T-helper 22 cell (primary cell): ENCODE results near the gene ZDHHC1.

Source experiments
- DNase-seq: peaks from one replicate; pipeline ENCODE4 v3.0.0-alpha.2; 2020; ENCODE audit warnings: low read depth

The ZDHHC1 gene, protein sequence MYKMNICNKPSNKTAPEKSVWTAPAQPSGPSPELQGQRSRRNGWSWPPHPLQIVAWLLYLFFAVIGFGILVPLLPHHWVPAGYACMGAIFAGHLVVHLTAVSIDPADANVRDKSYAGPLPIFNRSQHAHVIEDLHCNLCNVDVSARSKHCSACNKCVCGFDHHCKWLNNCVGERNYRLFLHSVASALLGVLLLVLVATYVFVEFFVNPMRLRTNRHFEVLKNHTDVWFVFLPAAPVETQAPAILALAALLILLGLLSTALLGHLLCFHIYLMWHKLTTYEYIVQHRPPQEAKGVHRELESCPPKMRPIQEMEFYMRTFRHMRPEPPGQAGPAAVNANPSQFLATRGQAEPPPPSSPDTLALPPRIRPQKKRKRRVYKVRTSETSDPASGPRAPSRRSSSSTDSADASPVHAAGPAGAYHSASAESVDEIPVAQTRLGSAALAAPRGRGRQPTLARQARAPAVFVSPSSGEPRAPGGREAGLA

DNA sequence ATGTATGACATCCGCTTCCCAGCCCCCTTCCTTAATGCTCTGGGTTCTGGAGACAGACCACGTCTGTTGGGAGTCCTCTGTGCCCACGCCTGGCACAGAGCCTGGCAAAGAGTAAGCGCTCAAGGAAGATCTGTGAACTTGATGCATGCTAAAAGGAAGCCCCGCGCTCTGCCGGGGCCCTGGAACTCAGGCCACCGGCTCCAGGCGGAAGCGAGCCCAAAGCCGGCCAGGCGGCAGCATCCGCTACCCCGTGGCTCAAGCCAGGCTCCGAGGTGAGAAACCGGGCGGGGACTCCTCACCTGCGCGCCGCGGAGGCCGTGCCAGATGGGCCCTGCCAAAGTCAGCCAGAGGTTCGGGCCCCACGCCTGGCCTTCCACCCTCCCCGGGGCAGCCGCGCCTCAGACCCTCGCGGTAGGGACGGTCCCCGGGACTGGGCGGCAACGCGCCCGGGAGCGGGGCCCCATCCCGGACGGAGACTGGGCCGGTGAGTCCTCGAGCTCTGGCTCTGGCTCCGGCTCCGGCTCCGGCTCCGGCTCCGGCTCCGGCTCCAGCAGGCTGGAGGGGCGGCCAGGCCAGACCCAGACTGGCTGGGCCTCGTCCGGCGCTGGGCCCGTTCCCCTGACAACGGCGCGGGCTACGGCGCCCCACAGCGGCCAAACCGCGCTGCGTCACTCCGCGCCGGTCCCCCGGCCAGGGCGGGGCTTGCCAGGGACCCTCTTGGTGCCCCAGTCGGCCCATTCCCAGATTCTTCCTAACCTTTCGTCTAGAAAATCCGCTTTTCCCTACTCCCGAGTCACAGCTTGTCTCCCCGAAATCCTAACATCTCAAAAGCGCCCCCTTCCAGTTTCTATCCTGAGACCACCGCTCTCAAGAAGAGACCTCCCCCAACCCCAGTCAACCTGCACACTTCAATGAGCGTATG is at the start of gene ZDHHC1:
ZDHHC1 (minus strand) TSS at position 606 of the 922 bp plus-strand sequence. CDS start 8,702 bp downstream, outside the sequence.
- DNase-seq, result no peak

DNA sequence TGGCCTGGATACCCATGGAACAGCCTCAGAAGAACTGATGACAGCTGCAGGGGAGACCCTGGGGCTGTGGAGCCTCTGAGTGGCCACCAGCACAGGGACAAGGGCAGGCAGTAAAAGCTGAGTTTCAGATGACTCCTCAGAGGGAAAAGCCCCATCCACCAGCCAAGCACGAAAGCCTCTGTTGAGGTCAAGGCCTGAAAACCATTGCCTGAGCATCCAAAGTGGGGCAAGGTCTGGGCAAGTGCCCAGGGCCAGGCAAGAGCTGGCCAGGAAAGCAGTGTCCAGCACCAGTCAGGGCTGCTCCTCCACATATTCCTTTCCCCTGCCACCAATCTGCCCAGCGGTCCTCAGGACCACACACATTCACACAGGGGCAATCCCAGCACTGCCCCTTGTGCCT is 48.3 kb upstream of the ZDHHC1 start:
- no peak for DNase-seq

DNA sequence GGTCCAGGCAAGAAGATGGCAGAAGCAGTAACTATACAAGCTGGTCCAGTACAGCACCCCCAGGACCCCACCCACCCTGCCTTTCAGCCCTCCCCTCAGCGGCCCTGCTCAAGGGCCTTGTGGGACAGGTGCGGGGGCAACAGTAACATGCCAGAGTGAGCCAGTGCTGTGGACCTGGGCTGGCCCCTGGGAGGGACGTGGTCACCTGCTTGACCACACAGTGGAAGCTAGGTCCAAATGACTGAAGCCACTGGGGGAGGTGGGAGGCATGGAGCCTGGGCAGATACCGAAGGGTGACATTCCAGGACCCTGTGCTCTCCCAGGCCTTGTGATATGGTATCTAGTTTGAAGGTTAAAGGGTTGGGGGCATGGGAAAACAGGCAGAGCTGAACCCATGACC is 47.4 kb upstream of the ZDHHC1 start:
- no peak for DNase-seq

DNA sequence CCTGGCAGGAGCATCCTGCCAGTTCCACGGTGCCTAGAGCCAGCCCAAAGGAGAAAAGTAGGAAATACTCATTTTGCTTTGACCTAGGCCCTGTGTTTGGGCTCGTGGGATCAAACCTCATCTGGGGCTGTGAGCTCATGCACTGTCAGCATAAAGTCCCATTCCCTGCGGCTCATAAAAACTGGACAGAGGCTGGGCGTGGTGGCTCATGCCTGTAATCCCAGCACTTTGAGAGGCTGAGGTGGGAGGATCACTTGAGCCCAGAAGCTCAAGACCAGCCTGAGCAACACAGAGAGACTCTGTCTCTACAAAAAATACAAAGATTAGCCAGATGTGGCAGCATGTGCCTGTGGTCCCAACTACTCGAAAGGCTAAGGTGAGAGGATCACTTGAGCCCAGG is 46.8 kb upstream of the ZDHHC1 start:
- no peak for DNase-seq

DNA sequence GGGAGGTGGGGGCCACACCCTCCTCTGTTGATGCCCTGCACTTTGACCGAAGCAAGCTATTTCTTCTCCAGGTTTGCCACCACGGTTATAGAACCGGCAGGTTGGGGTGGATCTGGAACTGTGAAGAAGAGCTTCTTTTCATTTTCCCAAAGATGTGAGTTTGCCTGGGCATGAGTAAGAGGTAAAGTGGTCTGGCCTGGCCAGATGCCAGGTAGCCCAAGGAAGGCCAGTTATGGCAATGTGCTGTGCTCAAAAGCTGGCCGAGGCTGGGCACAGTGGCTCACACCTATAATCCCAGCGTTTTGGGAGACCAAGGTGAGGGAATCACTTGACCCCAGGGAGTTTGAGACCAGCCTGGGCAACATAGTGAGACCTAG is 46.0 kb upstream of the ZDHHC1 start:
- DNase-seq, result no peak

DNA sequence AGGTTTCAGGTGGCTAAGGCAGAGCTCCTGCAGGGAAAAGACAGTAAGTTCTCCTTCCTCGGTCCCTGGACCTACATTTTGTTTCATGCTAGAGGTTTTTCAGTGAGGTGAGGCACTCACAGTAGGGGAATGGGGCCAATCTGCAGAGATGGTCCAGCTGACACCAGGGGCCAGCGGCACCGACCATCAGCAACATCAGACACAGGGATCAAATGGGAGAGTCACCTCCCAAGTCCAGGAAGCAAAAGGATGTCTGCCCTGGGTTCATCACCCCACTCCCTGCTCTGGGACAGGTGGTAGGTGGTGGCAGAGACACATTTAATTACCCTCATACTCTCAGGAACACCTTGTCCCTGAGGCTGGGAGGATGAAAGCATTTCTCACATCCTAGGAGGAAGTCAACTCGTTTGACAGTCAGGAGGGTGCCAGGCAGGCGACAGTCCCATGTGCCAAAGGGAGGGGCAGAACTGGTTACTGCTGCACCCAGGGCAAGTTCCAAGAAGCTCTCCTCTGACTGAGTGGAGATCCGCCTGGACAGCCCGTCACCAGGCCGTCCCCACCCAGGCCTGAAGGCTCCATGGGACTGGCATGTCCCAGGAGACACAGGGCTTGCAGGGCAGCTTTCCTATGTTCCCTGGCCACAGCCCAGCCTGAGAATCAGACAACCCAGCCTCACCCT is 45.5 kb upstream of the ZDHHC1 start:
- DNase-seq, result no peak

DNA sequence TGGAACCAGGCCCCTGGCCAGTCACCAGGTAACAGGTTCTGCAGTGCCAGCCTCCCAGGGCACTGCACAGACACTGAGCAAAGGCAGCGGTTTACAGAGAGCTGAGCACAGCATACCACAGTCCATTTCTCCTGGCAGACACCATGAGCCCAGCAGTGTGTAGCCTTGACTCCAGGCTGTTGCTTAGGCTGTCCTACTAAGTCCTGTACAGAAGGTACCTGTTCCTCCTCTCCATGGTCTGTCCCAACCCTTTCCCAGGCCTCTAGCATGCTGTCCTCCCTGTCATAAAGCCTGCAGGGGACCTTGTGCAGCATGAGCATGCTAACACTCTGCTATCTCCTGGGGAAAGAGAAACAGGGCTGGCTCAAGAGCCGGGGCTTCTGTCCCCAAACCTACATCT is 44.7 kb upstream of the ZDHHC1 start:
- DNase-seq, result no peak

DNA sequence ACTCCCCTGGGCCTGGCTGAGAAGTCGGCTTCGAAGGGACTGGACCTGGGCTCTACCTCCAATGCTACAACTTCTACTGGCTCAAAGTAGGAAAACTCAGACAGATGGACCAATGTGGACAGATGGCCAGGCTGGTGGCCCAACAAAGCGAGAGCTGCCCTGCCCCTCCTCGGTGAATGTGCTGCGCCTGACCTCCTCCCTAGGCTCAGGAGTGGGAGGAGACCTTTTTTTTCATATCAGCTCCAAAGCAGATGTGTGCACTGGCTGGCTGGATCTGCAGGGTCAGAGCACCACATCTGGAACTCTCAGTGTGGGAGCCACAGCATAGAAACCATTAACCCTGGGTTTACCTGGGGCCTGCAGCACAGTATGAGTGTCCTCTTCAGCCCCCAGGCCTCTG is 43.9 kb upstream of the ZDHHC1 start:
- DNase-seq, result no peak

DNA sequence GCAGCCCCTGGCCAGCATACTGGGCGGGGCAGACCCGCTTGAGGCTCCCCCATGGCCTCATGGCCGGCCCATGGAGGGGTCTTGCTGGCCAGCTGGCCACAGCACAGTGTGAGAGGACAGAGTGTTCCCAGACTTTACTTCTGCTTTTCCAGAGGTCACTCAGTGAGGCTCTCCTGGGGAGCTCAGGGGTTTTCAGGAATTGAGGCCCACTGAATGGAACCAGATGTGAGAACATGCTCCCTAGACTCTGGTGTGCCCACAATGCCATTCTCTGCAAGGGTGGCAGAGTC is 43.5 kb upstream of the ZDHHC1 start:
- no peak for DNase-seq

DNA sequence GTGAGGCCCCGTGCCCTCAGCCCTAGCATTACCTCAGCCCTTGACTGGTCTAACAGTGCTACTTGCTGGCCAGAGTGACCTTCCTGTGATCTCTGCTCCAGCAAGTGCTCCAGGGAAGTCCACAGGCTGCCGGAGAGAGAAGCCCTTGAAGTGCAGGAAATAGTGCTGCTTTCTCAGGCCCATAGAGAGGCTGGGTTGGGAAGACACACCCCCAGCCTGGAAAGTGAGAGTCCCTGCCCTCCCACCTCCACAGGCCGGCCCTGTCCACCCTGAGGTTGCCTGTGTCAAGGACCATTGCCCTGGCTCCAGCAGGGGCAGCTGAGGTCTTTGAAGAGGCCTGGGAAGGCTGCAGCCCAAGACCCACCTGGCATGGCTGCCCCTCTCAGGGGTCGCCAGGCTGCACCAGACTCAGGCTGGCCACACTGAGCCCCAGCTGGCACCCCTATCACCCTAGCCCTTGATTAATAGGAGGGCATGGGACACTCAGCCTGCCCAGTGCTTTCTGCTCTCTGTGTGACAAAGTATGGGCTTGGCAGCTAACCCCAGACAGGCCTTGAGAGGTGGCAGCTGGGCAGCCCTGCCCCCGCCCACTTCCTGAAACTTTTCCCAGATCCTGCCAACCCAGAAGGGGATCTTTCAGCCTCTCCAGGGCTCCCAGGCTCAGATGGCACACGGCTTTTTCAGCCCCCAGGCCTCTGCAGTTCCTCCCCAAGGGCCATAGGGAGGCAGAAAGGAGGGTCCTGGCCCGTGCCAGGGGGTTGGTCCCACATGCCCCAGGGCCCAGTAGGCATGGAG is 43.0 kb upstream of the ZDHHC1 start:
- DNase-seq, result no peak

DNA sequence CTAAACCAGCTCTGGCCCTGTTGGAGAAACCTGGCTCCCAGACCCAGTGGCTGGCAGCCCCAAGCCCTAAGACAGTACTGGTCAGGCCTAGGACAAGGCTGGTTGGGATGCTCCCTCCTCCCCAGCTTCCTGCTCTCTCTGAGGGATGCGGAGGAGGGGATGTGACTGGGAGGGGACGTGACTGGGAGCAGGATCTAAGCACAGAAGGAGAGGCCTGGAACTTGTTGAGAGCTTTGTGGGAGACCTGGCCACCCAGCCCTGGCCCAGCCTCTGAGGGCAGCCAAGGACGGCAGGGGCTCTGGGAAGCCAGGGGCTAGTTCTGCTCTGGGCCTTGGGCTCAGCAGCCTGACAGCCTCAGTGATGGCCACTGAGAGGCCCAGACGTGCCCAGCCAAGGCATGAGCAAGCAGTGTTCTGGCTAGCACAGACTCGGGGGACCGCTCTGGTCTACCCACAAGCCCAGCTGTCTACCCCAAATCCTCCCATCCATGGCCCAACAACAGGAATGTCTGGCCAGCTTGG is 41.9 kb upstream of the ZDHHC1 start:
- no peak for DNase-seq

DNA sequence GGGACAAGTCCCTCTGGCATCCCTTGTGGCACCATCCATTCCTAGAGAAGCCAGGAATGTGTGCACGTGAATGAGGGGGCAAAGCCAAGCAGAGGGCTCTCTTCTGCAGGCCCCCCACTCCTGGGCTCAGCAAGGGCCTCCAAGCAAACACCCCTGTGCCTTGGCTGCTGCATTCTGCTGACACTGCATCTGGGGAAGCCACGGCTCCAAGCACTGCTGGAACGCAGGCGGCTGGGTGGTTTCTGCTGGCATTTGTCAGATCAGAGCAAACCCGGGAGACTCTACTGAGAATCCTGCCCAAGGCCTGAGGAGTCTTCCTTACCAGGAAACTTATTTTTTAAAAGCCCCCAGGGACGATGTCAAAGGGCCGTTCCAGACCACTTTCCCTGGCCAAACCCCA is 41.3 kb upstream of the ZDHHC1 start:
- no peak for DNase-seq

DNA sequence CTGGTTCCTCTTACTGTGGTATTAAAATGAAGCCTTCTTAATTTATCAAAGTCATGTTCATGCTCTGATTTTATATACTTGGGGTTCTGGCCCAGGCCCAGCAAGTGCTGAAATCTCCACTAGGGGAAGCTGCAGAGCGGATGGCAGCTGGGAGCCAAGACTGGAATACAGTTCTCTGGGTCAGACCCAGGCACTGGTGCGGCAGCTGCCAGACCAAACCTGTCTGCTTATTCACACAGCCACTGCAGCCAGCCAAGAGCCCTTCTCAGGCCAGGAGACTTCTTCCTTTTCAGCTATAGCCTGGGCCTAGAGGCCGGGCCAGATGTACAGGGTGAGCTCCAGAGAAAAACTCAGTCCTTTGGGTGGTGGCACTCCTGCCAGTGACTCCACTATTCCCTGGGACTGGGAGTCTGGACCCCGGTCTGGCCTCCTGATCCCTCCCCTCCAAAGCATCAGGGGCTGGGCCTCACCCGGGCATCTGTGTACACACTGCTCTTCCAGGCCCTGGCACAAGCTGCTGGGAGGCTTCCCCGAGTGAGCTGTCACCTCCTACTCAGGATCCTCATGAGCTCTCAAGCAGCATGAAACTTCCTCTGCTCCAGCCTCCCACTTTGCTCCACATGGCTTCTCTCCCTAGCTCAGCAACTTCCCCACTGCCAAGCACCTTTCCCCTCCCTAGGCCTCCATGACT is 40.3 kb upstream of the ZDHHC1 start:
- DNase-seq, result no peak

DNA sequence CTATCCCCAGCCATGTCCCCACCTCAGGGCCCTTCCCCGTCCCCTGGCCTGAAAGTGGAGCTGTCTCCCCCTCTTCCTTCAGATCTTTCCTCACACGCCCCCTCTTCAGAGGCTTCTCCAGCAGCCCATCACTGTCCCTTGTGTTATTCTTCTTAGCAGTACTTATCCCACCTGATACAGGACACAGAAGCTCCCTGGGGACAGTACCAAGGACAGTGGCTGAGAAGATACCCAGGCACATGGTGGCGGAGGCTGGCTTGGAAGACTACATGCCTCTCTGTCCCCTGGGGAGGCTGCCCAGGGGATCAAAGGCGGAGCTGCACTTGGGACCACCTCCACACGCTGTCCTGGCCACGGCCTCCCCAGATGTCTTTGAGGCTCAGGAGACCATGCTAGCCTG is 38.6 kb upstream of the ZDHHC1 start:
- no peak for DNase-seq

DNA sequence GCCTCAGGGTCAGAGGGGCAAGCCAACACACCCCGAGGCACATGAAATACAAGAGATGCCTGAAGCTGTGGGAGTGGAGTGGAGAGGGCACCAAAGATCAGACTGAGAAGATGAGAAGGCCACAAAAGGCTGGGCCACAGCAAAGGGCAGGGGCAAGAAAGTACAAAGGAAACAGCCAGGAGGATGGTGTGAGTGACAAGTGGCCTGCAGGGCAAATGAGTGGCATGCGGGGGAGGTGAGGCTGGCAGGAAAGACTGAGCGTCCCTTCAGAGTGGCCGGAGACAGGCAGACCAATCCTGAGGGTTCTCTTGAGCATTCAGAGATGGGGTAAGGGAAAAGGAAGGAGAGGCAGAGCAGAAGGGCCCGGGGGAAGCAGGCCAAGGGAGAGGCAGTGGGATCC is 37.8 kb upstream of the ZDHHC1 start:
- DNase-seq, result no peak

DNA sequence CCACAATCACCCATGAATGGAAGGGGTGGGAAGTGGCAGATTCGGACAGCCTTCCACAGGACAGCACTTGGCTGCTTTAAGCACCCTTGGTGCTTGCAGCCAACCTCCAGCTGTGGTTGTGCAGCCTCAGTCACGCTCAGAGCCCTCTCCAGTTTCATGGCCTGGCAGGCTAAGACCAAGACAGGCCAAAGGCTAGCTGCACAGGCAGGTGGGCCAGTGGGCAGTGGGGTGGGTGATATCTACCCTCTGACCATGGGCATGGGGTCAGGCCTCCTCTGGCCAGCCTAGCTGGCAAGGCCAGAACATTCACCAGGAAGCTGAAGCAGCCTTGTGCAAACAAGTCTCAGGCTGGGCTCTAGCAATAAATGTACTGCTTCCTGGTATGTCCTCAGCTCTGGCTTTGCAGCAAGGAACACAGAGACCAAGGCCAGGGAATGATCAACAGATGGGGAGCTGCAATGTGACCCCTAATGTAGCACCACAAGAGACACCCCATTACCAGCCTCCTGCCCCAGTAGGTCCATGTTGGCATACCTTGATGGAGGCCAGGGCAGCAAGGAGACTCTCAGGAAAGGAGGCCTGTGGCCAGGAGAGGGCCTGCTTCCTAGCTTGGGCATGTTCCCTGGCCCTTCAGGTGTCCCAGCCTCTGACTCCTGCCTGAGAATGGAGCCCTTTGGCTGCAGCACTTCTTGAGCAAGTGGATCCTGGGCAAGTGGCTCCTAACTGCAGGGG is 35.6 kb upstream of the ZDHHC1 start:
- DNase-seq, result no peak

DNA sequence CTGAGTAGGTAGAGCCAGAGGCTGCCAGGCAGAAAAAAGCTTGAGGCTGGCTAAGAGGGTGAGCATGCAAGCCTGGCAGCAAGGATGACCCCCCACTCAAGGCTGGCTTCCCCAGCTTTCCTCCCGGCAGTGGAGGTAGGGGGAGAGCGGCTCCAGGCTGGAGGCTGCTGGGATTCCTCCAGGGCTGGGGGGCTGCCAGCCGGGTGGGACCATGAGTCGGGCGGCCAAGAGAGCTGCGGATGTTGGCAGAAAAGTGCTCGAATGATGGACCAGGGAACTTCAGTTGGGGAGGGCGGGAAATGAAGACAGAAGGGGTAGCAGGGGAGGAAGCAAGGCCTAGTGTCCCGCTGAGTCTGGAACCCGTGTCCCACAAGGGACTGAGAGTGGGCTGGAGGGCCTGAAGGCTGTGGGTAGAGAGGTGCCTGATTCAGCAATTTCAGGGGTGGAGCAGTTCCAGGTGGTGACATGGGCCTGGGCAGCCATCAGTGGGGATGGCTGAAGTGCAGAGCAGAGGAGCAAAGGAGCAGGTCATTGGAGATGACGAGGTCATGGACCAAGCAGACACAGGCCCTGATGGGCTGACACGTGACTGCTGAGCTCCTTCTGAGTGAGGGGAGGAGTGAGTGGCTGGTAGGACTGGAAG is 34.9 kb upstream of the ZDHHC1 start:
- no peak for DNase-seq

DNA sequence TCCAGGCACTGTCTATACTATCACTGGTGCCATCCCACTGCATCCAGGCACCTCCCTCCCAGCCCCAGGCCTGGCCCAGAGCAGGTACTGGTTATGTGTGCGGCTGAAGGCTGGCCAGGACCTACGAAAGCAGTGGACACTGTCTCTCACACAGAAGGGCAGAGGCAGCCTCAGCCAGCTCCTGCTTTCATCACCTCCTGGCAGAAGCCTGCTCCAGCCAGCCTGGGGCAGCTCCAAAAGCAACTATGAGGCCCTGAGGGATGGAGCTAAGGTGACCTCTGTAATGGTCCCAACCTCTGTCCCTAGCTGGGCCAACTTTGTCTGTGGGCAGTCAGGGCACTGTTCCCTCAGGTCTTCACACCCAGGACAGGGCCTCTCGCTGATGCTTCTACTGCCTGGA is 33.5 kb upstream of the ZDHHC1 start:
- no peak for DNase-seq

DNA sequence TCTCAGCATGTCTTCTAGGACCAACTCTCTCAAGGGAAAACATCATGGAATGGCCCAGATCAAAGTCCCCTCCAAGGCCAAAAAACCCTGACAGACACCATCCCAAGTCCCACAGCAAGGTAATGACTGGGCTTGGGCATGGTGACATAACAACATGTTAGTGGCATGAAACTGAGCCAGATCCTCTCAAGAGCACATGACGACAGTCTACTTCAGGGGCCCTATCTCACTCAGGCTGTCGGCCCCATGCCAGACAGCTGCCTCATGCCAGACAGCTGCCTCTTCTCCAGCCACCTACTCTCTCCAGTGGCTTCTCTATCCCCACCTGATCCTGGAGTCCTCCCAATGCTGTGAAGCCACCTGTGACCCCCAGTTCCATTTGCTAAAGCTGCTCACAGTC is 33.1 kb upstream of the ZDHHC1 start:
- DNase-seq, result no peak

DNA sequence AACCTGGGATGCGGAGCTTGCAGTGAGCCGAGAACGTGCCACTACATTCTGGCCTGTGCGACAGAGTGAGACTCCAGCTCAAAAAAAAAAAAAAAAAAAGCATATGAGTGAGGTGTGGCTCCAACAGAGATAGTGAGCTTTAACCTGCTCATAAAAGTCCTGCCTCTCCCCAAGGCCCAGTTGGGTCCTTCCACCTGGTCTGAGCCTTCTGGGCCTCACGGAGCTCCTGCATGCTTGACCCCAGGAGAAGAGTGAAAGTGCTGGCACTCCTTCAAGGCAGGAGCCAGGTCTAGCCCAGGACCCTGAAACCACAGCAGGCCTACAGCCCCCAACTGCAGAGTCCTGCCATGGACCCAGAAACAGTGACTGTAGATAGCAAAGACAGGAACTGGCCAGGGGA is 32.3 kb upstream of the ZDHHC1 start:
- no peak for DNase-seq
